AG10803 (cell line): Measurements from ENCODE around the gene KRT77.

Experiments
- DNase-seq: peaks from one replicate; pipeline ENCODE4 v3.0.0; 2010; ENCODE audit warnings: low read depth
- H3K4me3 ChIP-seq: 2 replicates; pipeline ENCODE4 v1.5.1; 2011; ENCODE audit warnings: mild to moderate bottlenecking, low read length, control low read depth
- CTCF ChIP-seq: conservative IDR thresholded peaks from 2 replicates; pipeline ENCODE4 v1.5.1; 2011; ENCODE audit warnings: mild to moderate bottlenecking, low read length, control low read depth, inconsistent platforms

Gene KRT77

GRCh38 chr12:52650520-52651081, 52.7 kb downstream of the KRT77 start:
- 0 out of 2 replicates have a peak overlapping the region, but pooled peaks have one; percentile 1 for H3K4me3 ChIP-seq
- DNase-seq: peak; percentile 24
- no peak for TF ChIP-seq CTCF

DNA sequence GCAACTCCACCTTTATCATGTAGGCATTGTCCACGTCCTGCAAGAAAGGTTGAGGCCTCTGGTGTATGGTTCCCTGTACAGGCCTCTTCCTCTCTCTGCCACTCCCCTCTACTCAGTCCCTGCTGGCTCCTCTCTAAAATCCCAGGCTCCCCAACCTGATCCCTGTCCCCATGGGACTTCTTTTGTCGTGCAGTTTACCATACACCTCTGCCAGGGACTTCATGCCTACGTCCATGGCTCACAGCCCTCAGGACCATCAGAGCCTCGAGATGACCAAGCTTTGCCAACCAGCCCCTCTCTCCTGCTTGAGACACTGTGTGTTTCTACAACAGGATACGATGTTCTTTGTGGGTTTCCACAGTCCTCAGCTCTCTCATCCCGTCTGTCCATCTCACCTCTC, 54.3 kb downstream of the KRT77 start:
- DNase-seq: no peak
- TF ChIP-seq CTCF: no peak

DNA sequence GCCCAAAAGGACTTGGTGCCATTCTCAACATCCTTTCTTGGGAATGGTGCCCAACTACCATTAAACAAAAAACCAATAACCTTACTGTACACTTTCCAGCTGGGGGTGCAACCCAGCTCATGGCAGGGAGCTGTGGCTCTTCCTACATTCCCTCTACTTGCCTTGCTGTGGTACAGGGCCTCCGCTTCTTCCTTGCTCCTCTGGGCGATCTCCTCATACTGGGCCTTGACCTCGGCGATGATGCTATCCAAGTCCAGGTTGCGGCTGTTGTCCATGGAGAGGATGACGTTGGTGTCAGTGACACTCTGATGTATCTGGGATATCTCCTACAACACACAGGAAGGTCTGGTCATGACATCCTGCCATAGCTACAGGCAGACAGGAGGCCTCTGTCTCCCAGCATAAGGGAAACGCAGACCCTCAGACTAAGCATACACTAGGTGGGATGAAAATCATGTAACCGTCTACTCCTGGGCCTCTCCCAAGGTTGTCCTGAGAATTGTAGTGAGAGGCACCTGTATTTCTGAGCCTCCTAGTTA, 55.2 kb downstream of the KRT77 start:
- DNase-seq: no peak
- TF ChIP-seq CTCF: no peak
- no peak overlapping the region for H3K4me3 ChIP-seq

More for the DNA sequence above, 54.3 kb downstream of the KRT77 start:
- H3K4me3 ChIP-seq: no peak overlapping the region

DNA sequence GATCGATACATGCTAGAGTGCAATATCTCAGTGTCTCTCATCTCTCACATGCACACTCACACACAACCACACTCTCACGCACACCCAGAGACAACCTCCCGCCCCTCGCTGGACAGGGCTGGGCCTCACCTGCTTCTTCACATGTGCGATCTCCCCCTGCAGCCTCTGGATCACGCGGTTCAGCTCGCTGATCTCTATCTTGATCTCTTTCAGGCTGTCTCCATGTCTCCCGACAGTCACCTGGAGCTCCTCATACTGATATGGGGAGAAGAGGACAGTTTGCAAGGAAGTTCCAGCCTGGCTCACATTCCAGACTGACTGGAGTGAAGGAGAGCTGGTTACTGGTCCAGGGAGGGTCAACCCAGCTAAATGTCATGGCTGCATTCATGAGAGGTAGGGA, 55.7 kb downstream of the KRT77 start:
- no peak overlapping the region for H3K4me3 ChIP-seq
- no peak for TF ChIP-seq CTCF
- no peak for DNase-seq

DNA sequence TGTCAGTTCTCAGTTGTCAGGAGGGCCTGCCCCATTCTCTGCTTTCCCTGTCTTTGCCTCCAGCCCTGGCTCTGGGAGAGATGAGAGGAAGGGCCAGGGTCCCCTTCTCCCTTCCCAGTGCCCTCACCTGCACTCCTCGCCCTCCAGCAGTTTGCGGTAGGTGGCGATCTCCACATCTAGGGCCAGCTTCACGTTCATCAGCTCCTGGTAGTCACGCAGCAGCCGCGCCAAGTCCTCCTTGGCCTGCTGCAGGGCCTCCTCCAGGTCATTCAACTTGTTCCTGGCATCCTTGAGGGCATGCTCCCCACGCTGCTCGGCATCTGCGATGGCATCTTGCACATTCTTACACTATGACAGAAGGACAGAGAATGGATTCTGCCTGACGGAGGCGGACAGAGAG, 56.7 kb downstream of the KRT77 start:
- H3K4me3 ChIP-seq: no peak overlapping the region
- no peak for DNase-seq
- no peak for TF ChIP-seq CTCF

DNA sequence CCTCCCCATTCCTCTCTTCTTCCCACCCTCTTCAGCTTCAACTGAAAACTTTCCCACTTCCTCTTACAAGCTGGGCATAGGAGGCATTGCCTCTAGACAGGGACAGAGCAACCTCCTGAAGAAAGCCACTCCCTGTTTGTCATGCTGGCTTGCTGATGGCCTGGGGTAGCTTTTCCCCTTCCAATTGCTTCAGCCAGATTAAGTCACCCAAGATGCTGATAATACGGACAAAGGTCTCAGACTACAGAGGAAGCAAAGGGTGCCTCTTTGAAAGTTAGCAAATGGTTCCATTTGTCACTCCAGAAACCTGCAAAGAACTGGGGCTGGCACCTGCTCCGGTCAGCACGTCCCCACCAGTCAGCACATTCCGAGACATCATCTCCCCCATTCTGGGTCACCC, 57.3 kb downstream of the KRT77 start:
- TF ChIP-seq CTCF: no peak
- no peak overlapping the region for H3K4me3 ChIP-seq
- DNase-seq: no peak

DNA sequence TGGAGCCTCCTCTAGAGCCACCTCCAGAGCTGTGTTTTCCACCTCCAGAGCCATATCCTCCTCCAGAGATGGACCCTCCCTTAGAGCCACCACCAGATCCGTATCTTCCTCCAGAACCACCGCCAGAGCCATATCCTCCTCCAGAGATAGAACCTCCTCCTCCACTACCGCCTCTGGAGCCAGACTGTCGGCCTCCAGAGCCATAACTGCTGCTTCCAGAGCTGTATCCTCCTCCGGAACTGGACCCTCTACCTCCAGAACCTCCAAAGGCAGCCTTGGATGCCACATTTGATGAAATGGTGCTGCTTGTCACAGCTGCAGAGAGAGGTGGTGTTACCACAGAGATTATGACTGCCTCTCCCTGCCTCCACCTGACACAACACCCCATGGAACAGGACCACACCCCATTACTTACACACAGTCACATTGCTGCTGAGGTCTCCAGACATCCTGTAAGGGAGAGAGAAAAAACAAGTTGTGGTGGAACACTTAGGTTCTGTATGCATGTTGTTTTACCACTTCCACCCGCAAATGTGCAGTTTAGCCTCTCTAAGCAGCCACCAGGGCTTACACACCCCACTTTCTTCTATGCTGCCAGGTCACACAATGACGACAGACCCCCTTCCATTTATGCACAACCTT, 58.1 kb downstream of the KRT77 start:
- TF ChIP-seq CTCF: no peak
- H3K4me3 ChIP-seq: no peak overlapping the region
- DNase-seq: no peak
